WTC11 (cell line): Measurements from ENCODE around the gene ARHGAP4.

Source experiments
- SMAD4 ChIP-seq: sonication (generic); formaldehyde crosslinking; IDR thresholded peaks from 2 replicates; pipeline ENCODE4 v1.8.0; 2022; ENCODE audit warnings: mild to moderate bottlenecking, missing genetic modification reagents
- ZNF219 ChIP-seq: sonication (generic); formaldehyde crosslinking; IDR thresholded peaks from 2 replicates; pipeline ENCODE4 v1.8.0; 2023; ENCODE audit warnings: missing genetic modification reagents, mild to moderate bottlenecking, borderline replicate concordance

- TF ChIP-seq ZNF219 (CRISPR knock-in tag), result no peak
- no peak for TF ChIP-seq SMAD4 (CRISPR knock-in tag)
Observed at GRCh38 chrX:153889123-153889522, 36.9 kb downstream of the ARHGAP4 start.
